H9 (cell line): ENCODE results near the gene ADO. TPM values are rescaled to one million over a fixed set of nuclear protein-coding genes. Genes with fewer than 3 reads are reported as not detected.

ENCODE experiments used
- DNase-seq: peaks from one replicate; pipeline ENCODE4 v3.0.0-alpha.2; 2017
- H2AFZ ChIP-seq: one replicate; pipeline ENCODE4 v1.6.1; 2013; ENCODE audit warnings: mild to moderate bottlenecking, low read length, control low read depth, moderate library complexity
- H2AK5ac ChIP-seq: 2 replicates; pipeline ENCODE4 v1.6.1; 2013; ENCODE audit warnings: low read length, control low read depth, mixed read lengths; ENCODE audit not compliant: insufficient read length
- H2BK120ac ChIP-seq: one replicate; pipeline ENCODE4 v1.6.1; 2013; ENCODE audit warnings: low read depth, mild to moderate bottlenecking, low read length, control low read depth, inconsistent platforms; ENCODE audit not compliant: poor library complexity, severe bottlenecking
- H2BK12ac ChIP-seq: 2 replicates; pipeline ENCODE4 v1.6.1; 2013; ENCODE audit warnings: low read length, control low read depth, mixed read lengths, low read depth; ENCODE audit not compliant: insufficient read length
- H2BK15ac ChIP-seq: 2 replicates; pipeline ENCODE4 v1.6.1; 2013; ENCODE audit warnings: low read depth, low read length, control low read depth
- H2BK20ac ChIP-seq: one replicate; pipeline ENCODE4 v1.6.1; 2013; ENCODE audit warnings: low read depth, mild to moderate bottlenecking, low read length, control low read depth, inconsistent platforms; ENCODE audit not compliant: poor library complexity, severe bottlenecking
- H2BK5ac ChIP-seq: 2 replicates; pipeline ENCODE4 v1.6.1; 2013; ENCODE audit warnings: low read length, control low read depth, mixed read lengths; ENCODE audit not compliant: insufficient read length
- H3K14ac ChIP-seq: 2 replicates; pipeline ENCODE4 v1.6.1; 2013; ENCODE audit warnings: low read length, control low read depth; ENCODE audit not compliant: insufficient read depth
- H3K18ac ChIP-seq: 2 replicates; pipeline ENCODE4 v1.6.1; 2013; ENCODE audit warnings: low read depth, mild to moderate bottlenecking, mixed read lengths, low read length, control low read depth; ENCODE audit not compliant: insufficient read length
- H3K23ac ChIP-seq: 2 replicates; pipeline ENCODE4 v1.6.1; 2013; ENCODE audit warnings: low read length, control low read depth, mixed read lengths, low read depth; ENCODE audit not compliant: insufficient read length
- H3K23me2 ChIP-seq: 2 replicates; pipeline ENCODE4 v1.6.1; 2013; ENCODE audit warnings: low read depth, mild to moderate bottlenecking, mixed read lengths, low read length, control low read depth; ENCODE audit not compliant: insufficient read length, poor library complexity, severe bottlenecking
- H3K27ac ChIP-seq: 2 replicates; pipeline ENCODE4 v1.5.1; 2013; ENCODE audit warnings: low read length, control low read depth, mixed read lengths, low read depth; ENCODE audit not compliant: insufficient read length
- H3K27me3 ChIP-seq: 2 replicates; pipeline ENCODE4 v1.6.1; 2013; ENCODE audit warnings: low read length, control low read depth, inconsistent platforms; ENCODE audit not compliant: insufficient read depth
- H3K4ac ChIP-seq: 2 replicates; pipeline ENCODE4 v1.6.1; 2013; ENCODE audit warnings: low read depth, mild to moderate bottlenecking, control low read depth, inconsistent platforms, low read length, moderate library complexity
- H3K4me1 ChIP-seq: 2 replicates; pipeline ENCODE4 v1.6.1; 2013; ENCODE audit warnings: low read length, control low read depth, inconsistent platforms; ENCODE audit not compliant: insufficient read depth
- H3K4me2 ChIP-seq: 2 replicates; pipeline ENCODE4 v1.6.1; 2013; ENCODE audit warnings: low read length, control low read depth, mixed read lengths; ENCODE audit not compliant: insufficient read length, insufficient read depth
- H3K56ac ChIP-seq: 2 replicates; pipeline ENCODE4 v1.6.1; 2013; ENCODE audit warnings: low read depth, mild to moderate bottlenecking, mixed read lengths, low read length, control low read depth; ENCODE audit not compliant: insufficient read length
- H3K79me1 ChIP-seq: 2 replicates; pipeline ENCODE4 v1.6.1; 2013; ENCODE audit warnings: low read depth, mild to moderate bottlenecking, moderate library complexity, low read length, control low read depth, inconsistent platforms; ENCODE audit not compliant: insufficient read depth, poor library complexity, severe bottlenecking
- H3K79me2 ChIP-seq: 2 replicates; pipeline ENCODE4 v1.6.1; 2013; ENCODE audit warnings: low read length, control low read depth, inconsistent platforms; ENCODE audit not compliant: insufficient read depth
- H3K9ac ChIP-seq: 2 replicates; pipeline ENCODE4 v1.6.1; 2013; ENCODE audit warnings: low read length, control low read depth, mixed read lengths; ENCODE audit not compliant: insufficient read length; ENCODE audit errors: extremely low read depth
- H3K9me3 ChIP-seq: one replicate; pipeline ENCODE4 v1.6.1; 2013; ENCODE audit warnings: low read depth, low read length, inconsistent platforms; ENCODE audit not compliant: control insufficient read depth
- H3T11ph ChIP-seq: one replicate; pipeline ENCODE4 v1.6.1; 2013; ENCODE audit warnings: mild to moderate bottlenecking, low read length, control low read depth, inconsistent platforms
- H4K20me1 ChIP-seq: one replicate; pipeline ENCODE4 v1.6.1; 2013; ENCODE audit not compliant: control insufficient read depth, insufficient read length, insufficient read depth
- H4K5ac ChIP-seq: 2 replicates; pipeline ENCODE4 v1.6.1; 2013; ENCODE audit warnings: low read depth, mild to moderate bottlenecking, mixed read lengths, low read length, control low read depth; ENCODE audit not compliant: insufficient read length
- H4K8ac ChIP-seq: replicated peaks from 2 replicates; pipeline ENCODE4 v1.6.1; 2013; ENCODE audit warnings: low read length, control low read depth, mixed read lengths, low read depth; ENCODE audit not compliant: insufficient read length
- H4K91ac ChIP-seq: 2 replicates; pipeline ENCODE4 v1.6.1; 2013; ENCODE audit warnings: low read depth, mild to moderate bottlenecking, moderate library complexity, mixed read lengths, low read length, control low read depth; ENCODE audit not compliant: insufficient read length
- H3K27ac Mint-ChIP-seq, 3 experiments: 2 replicates in 2 of 3; 3 replicates in 1 of 3; pipeline ENCODE4 v1.8.0; 2020 to 2021; ENCODE audit warnings: mixed read lengths in 3 of 3, mild to moderate bottlenecking in 1 of 3, moderate library complexity in 1 of 3
- H3K27me3 Mint-ChIP-seq: 2 replicates; pipeline ENCODE4 v1.8.0; 2021; ENCODE audit warnings: low read depth, mild to moderate bottlenecking, moderate library complexity, mixed read lengths
- H3K36me3 Mint-ChIP-seq, 3 experiments: 2 replicates in 2 of 3; 3 replicates in 1 of 3; pipeline ENCODE4 v1.8.0; 2020 to 2021; ENCODE audit warnings: low read depth in 3 of 3, mixed read lengths in 3 of 3; ENCODE audit not compliant: insufficient read depth in 1 of 3
- H3K4me1 Mint-ChIP-seq, 2 experiments: 2 replicates each; pipeline ENCODE4 v1.8.0; 2020; ENCODE audit warnings: mixed read lengths in 2 of 2
- H3K4me3 Mint-ChIP-seq, 2 experiments: 2 replicates in 1 of 2; 3 replicates in 1 of 2; pipeline ENCODE4 v1.8.0; 2020 to 2021; ENCODE audit warnings: mild to moderate bottlenecking in 2 of 2, mixed read lengths in 2 of 2, moderate library complexity in 1 of 2
- H3K9me3 Mint-ChIP-seq, 2 experiments: 2 replicates in 1 of 2; 3 replicates in 1 of 2; pipeline ENCODE4 v1.8.0; 2020; ENCODE audit warnings: mild to moderate bottlenecking in 2 of 2, mixed read lengths in 2 of 2, moderate library complexity in 1 of 2
- CTCF ChIP-seq: fragments of 200-600 bp; sonication (generic); conservative IDR thresholded peaks from 3 replicates; pipeline ENCODE4 v1.8.0; 2021; ENCODE audit warnings: antibody characterized with exemption, mild to moderate bottlenecking
- WGBS: extraction: QIAGEN DNeasy Blood & Tissue Kit; methylation state at CpG from one replicate; pipeline ENCODE4 v1.1.7; 2013; ENCODE audit warnings: missing lambda C conversion rate, low lambda C conversion rate, mixed read lengths; ENCODE audit not compliant: insufficient read length; ENCODE audit errors: extremely low coverage; 5-methylcytosine and 5-hydroxymethylcytosine counted together
- total RNA-seq: library from RNA; stranded (reverse); gene quantifications from 2 replicates; pipeline ENCODE4 v1.2.1, GENCODE V29; 2021

Gene ADO
- total RNA-seq, 1 experiment from 2014 or later: 31.6 TPM

- no peak overlapping the region for H3K23ac ChIP-seq
- no peak overlapping the region for H3K14ac ChIP-seq
- H3K27me3 Mint-ChIP-seq: no peaks in the 10 kb centered on the region
- H3K79me2 ChIP-seq: no peaks in the 10 kb centered on the region
- no peak overlapping the region for H4K91ac ChIP-seq
- no peak overlapping the region for H2BK20ac ChIP-seq
- no peak overlapping the region for H3K18ac ChIP-seq
- no peak overlapping the region for H4K8ac ChIP-seq
- no peaks in the 10 kb centered on the region for H3K9me3 ChIP-seq
- H2BK15ac ChIP-seq: no peak overlapping the region
- no peak overlapping the region for H2BK12ac ChIP-seq
- H2BK120ac ChIP-seq: no peak overlapping the region
- H3K9ac ChIP-seq: no peak overlapping the region
- H3K27me3 ChIP-seq: no peaks in the 10 kb centered on the region
- no peaks in the 10 kb centered on the region for H3K23me2 ChIP-seq
- peaks cover 3 to 4% of the 10 kb centered on the region in 2 experiments for H3K4me1 Mint-ChIP-seq
- no peak overlapping the region for H2AK5ac ChIP-seq
- WGBS: no CpG with 5 or more reads among the region's 4 CpGs
- no peak for DNase-seq
- no peak overlapping the region for H2AFZ ChIP-seq
- H3K4me3 Mint-ChIP-seq: no peak overlapping the region
- H3K9me3 Mint-ChIP-seq: peaks cover 0 to 6% of the 10 kb centered on the region in 2 experiments; a peak in 1 of 5 replicates
- no peak overlapping the region for H3K4me2 ChIP-seq
- no peak overlapping the region for H2BK5ac ChIP-seq
- no peak overlapping the region for H4K5ac ChIP-seq
- no peak for TF ChIP-seq CTCF
- H3K27ac Mint-ChIP-seq: peak overlapping the region in 2 of 3 experiments; percentile 66 to 76; a peak in 3 of 7 replicates
- H3K4me1 ChIP-seq: no peaks in the 10 kb centered on the region
- H3K4ac ChIP-seq: no peak overlapping the region
- no peak overlapping the region for H3K56ac ChIP-seq
- H3T11ph ChIP-seq: no peak overlapping the region
- H3K27ac ChIP-seq: no peak overlapping the region
- H3K79me1 ChIP-seq: no peaks in the 10 kb centered on the region
- no peaks in the 10 kb centered on the region for H4K20me1 ChIP-seq
- no peaks in the 10 kb centered on the region for H3K36me3 Mint-ChIP-seq
Measured at GRCh38 chr10:62830679-62831078, 26.2 kb downstream of the ADO start.
